Activated CD8-positive, alpha-beta T cell treated with anti-CD3 and anti-CD28 coated beads for 36 hours (primary cell): Measurements from ENCODE around the gene PDZD7. TPM values are rescaled to one million over a fixed set of nuclear protein-coding genes. Genes with fewer than 3 reads are reported as not detected.

ENCODE experiments used
- ATAC-seq: fragments of 200-7000 bp; cut with Tn5 transposase; one replicate; pipeline ENCODE4 v1.10.0; 2021; ENCODE audit warnings: mild to moderate bottlenecking, moderate library complexity
- CTCF ChIA-PET: fragments of 350-600 bp; sonication (Branson Sonifier 250); formaldehyde crosslinking; loops from one replicate; lab custom pipeline; 2021; ENCODE audit warnings: antibody characterized with exemption; lab: Charles Lee
- POLR2A ChIA-PET: fragments of 350-600 bp; sonication (Branson Sonifier 250); formaldehyde crosslinking; loops from one replicate; lab custom pipeline; 2021; ENCODE audit warnings: antibody characterized with exemption; lab: Charles Lee
- DNase-seq: peaks from one replicate; pipeline ENCODE4 v3.0.0-alpha.2; 2020
- H3K27ac Mint-ChIP-seq: one replicate; pipeline ENCODE4 v1.8.0; 2021; ENCODE audit warnings: mild to moderate bottlenecking, mixed read lengths
- H3K27me3 Mint-ChIP-seq: one replicate; pipeline ENCODE4 v1.8.0; 2021; ENCODE audit warnings: mixed read lengths
- H3K36me3 Mint-ChIP-seq: one replicate; pipeline ENCODE4 v1.8.0; 2021; ENCODE audit warnings: low read depth, mixed read lengths
- H3K4me1 Mint-ChIP-seq: one replicate; pipeline ENCODE4 v1.8.0; 2021; ENCODE audit warnings: low read depth, mixed read lengths
- H3K4me3 Mint-ChIP-seq: one replicate; pipeline ENCODE4 v1.8.0; 2021; ENCODE audit warnings: mild to moderate bottlenecking, moderate library complexity, mixed read lengths
- H3K9me3 Mint-ChIP-seq: one replicate; pipeline ENCODE4 v1.8.0; 2021; ENCODE audit warnings: mixed read lengths
- intact Hi-C: fragments of 100-400 bp; cut with micrococcal nuclease; formaldehyde crosslinking; loops from one replicate; pipeline ENCODE4 v1.10.0; 2022
- total RNA-seq, 2 experiments: library from RNA; stranded (reverse); gene quantifications; one replicate each; pipeline ENCODE4 v1.2.3, GENCODE V29; 2021
- TF ChIP-seq, protein P1 (sequence below): fragments of 200-600 bp; IDR thresholded peaks from one replicate; pipeline ENCODE4 v1.8.0; 2022; ENCODE audit warnings: antibody characterized with exemption, mild to moderate bottlenecking

Gene PDZD7
- total RNA-seq, 2 experiments from 2014 or later: 0.25 to 0.65 TPM

- TF ChIP-seq, protein P1, sequence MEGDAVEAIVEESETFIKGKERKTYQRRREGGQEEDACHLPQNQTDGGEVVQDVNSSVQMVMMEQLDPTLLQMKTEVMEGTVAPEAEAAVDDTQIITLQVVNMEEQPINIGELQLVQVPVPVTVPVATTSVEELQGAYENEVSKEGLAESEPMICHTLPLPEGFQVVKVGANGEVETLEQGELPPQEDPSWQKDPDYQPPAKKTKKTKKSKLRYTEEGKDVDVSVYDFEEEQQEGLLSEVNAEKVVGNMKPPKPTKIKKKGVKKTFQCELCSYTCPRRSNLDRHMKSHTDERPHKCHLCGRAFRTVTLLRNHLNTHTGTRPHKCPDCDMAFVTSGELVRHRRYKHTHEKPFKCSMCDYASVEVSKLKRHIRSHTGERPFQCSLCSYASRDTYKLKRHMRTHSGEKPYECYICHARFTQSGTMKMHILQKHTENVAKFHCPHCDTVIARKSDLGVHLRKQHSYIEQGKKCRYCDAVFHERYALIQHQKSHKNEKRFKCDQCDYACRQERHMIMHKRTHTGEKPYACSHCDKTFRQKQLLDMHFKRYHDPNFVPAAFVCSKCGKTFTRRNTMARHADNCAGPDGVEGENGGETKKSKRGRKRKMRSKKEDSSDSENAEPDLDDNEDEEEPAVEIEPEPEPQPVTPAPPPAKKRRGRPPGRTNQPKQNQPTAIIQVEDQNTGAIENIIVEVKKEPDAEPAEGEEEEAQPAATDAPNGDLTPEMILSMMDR: no peak
- POLR2A ChIA-PET: interaction anchor here (1.0 to 4.3 kb wide), 4 partner anchors 13 to 53 kb away, joined by 3 to 30 read pairs (median 4); partner anchors contain the start of genes LZTS2, PDZD7 and SFXN3
These were observed 13.2 kb upstream of the PDZD7 start for GRCh38 chr10:101044117-101044516.

GRCh38 chr10:101043363-101043707, 12.4 kb upstream of the PDZD7 start:
- Mint-ChIP-seq H3K27ac (no peak overlapping the region), H3K9me3 (no peaks in the 10 kb centered on the region), H3K27me3 (peaks cover 20% of the 10 kb centered on the region), H3K36me3 (peaks cover 2% of the 10 kb centered on the region), H3K4me1 (peaks cover 22% of the 10 kb centered on the region), H3K4me3 (peak overlapping the region; percentile 80)
- no peak for ATAC-seq
- intact Hi-C loops: no loop called here
- POLR2A ChIA-PET: interaction anchor here (0.9 to 4.3 kb wide), 9 partner anchors 8 to 53 kb away, joined by 3 to 30 read pairs (median 4); partner anchors contain the start of genes KAZALD1, LZTS2, PDZD7 and SFXN3
- CTCF ChIA-PET: interaction anchor here (0.5 to 20.4 kb wide), 12 partner anchors 9 to 174 kb away, joined by 3 to 655 read pairs (median 4); partner anchors contain the start of genes KAZALD1, PDZD7 and SFXN3
- TF ChIP-seq, protein P1: no peak
- no peak for DNase-seq

More at GRCh38 chr10:101044117-101044516, 13.2 kb upstream of the PDZD7 start:
- H3K9me3 Mint-ChIP-seq: no peaks in the 10 kb centered on the region
- no peak overlapping the region for H3K27ac Mint-ChIP-seq
- DNase-seq: no peak
- ATAC-seq: no peak
- peaks cover 24% of the 10 kb centered on the region for H3K4me1 Mint-ChIP-seq
- CTCF ChIA-PET: interaction anchor here (1.0 to 20.4 kb wide), 7 partner anchors 14 to 98 kb away, joined by 4 to 655 read pairs (median 25); partner anchors contain the start of genes KAZALD1, PDZD7 and SFXN3
- H3K4me3 Mint-ChIP-seq: no peak overlapping the region
- H3K27me3 Mint-ChIP-seq: peaks cover 28% of the 10 kb centered on the region
- no peaks in the 10 kb centered on the region for H3K36me3 Mint-ChIP-seq
- intact Hi-C loops: no loop called here

- ChIA-PET POLR2A (interaction anchor here (0.9 to 4.3 kb wide), 11 partner anchors 8 to 52 kb away, joined by 3 to 30 read pairs (median 4); partner anchors contain the start of genes KAZALD1, LZTS2, PDZD7 and SFXN3), CTCF (interaction anchor here (0.5 to 20.4 kb wide), 18 partner anchors 9 to 175 kb away, joined by 3 to 655 read pairs (median 4); partner anchors contain the start of genes KAZALD1, PDZD7 and SFXN3)
- TF ChIP-seq, protein P1: no peak
- DNase-seq: peak; percentile 98
- Mint-ChIP-seq H3K36me3 (peaks cover 6% of the 10 kb centered on the region), H3K4me3 (peak overlapping the region; percentile 80), H3K27ac (peak overlapping the region; percentile 81), H3K9me3 (no peaks in the 10 kb centered on the region), H3K27me3 (peaks cover 17% of the 10 kb centered on the region), H3K4me1 (peaks cover 21% of the 10 kb centered on the region)
- peak; percentile 96 for ATAC-seq
- intact Hi-C loops: no loop called here
These were observed 11.9 kb upstream of the PDZD7 start for GRCh38 chr10:101042667-101043362.

- ATAC-seq: no peak
- H3K27me3 Mint-ChIP-seq: peaks cover 10% of the 10 kb centered on the region
- H3K4me3 Mint-ChIP-seq: peak overlapping the region; percentile 80
These were observed 11.2 kb upstream of the PDZD7 start for GRCh38 chr10:101042118-101042517.

More at GRCh38 chr10:101042118-101042517, 11.2 kb upstream of the PDZD7 start:
- CTCF ChIA-PET: interaction anchor here (1.2 to 20.4 kb wide), 12 partner anchors 10 to 171 kb away, joined by 3 to 655 read pairs (median 10); partner anchors contain the start of genes KAZALD1, PDZD7 and SFXN3
- intact Hi-C loops: no loop called here
- peaks cover 21% of the 10 kb centered on the region for H3K4me1 Mint-ChIP-seq
- TF ChIP-seq, protein P1: no peak
- H3K9me3 Mint-ChIP-seq: no peaks in the 10 kb centered on the region
- no peak for DNase-seq
- H3K36me3 Mint-ChIP-seq: peaks cover 6% of the 10 kb centered on the region
- POLR2A ChIA-PET: interaction anchor here (0.9 to 4.3 kb wide), 6 partner anchors 11 to 25 kb away, joined by 3 to 30 read pairs (median 6); partner anchors contain the start of genes KAZALD1, PDZD7 and SFXN3
- no peak overlapping the region for H3K27ac Mint-ChIP-seq
